ENCODE measurements around the gene DDX54.

DDX54 gene

DNA sequence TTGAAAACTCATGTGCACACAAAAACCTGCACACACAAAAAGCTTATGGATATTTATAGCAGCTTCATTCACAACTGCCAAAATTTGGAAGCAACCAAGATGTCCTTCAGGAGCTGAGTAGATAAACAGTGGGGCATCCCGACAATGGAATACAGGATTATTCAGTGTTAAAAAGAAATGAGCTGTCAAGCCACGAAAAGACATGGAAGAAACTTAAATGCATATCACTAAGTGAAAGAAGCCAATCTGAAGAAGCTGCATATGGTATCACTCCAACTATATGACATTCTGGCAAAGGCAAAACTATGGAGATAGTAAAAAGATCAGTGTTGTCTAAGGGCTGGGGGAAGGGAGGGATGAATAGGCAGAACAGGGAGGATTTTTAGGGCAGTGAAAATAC lies 30.7 kb upstream of the DDX54 start:
- peak overlapping the region in 1 of 2 experiments; percentile 48 for H3K18ac ChIP-seq (ENCODE audit: low read depth in 1 of 2, low read length in 2 of 2)
- H4K91ac ChIP-seq (ENCODE audit: low read length): no peak overlapping the region
- no peak for DNase-seq
- H3K27ac ChIP-seq (ENCODE audit: low read length, poor library complexity, severe bottlenecking): no peak overlapping the region
- H3K79me1 ChIP-seq (replicated peaks; ENCODE audit: low read length, poor library complexity, severe bottlenecking): no peaks in the 10 kb centered on the region
- peaks cover 12% of the 10 kb centered on the region for H3K4me1 ChIP-seq (ENCODE audit: control insufficient read depth, insufficient read depth, low read depth, low read length)
- no peak overlapping the region for H2AK5ac ChIP-seq (ENCODE audit: low read length, severe bottlenecking)
- H3K27me3 ChIP-seq (ENCODE audit: control insufficient read depth in 1 of 2, insufficient read depth in 1 of 2, low read length in 2 of 2): no peaks in the 10 kb centered on the region
- peak overlapping the region; percentile 30 for H2BK15ac ChIP-seq (ENCODE audit: low read depth, poor library complexity, severe bottlenecking)
- H4K8ac ChIP-seq (ENCODE audit: low read length): no peak overlapping the region
- no peak overlapping the region for H3K4me3 ChIP-seq (ENCODE audit: insufficient read depth in 1 of 2, low read depth in 1 of 2, low read length in 2 of 2)
- 73% methylated on average over 1 of the region's 2 CpGs for WGBS
- H2BK120ac ChIP-seq (ENCODE audit: low read depth, low read length): no peak overlapping the region
- no peak overlapping the region for H2BK5ac ChIP-seq (ENCODE audit: low read depth, low read length, poor library complexity, severe bottlenecking)
- peak overlapping the region in 1 of 2 experiments; percentile 49 for H2BK12ac ChIP-seq (ENCODE audit: low read length in 2 of 2)
- no peak overlapping the region for H3K4me2 ChIP-seq (ENCODE audit: low read length, poor library complexity, severe bottlenecking)
- H3K9me3 ChIP-seq (ENCODE audit: control insufficient read depth, low read length): no peaks in the 10 kb centered on the region
- no peak overlapping the region for H2AFZ ChIP-seq (ENCODE audit: low read depth, low read length)
- H3K9ac ChIP-seq (ENCODE audit: low read length): peak overlapping the region; percentile 6
- no peak overlapping the region for H3K14ac ChIP-seq (ENCODE audit: low read length in 2 of 2)
- no peaks in the 10 kb centered on the region for H3K36me3 ChIP-seq (ENCODE audit: control insufficient read depth in 1 of 2, insufficient read depth in 2 of 2, low read depth in 1 of 2, low read length in 2 of 2)
- H3K23ac ChIP-seq (ENCODE audit: low read length in 2 of 2): no peak overlapping the region
- no peak overlapping the region for H3K4ac ChIP-seq (ENCODE audit: low read depth in 1 of 2, low read length in 2 of 2)

DNA sequence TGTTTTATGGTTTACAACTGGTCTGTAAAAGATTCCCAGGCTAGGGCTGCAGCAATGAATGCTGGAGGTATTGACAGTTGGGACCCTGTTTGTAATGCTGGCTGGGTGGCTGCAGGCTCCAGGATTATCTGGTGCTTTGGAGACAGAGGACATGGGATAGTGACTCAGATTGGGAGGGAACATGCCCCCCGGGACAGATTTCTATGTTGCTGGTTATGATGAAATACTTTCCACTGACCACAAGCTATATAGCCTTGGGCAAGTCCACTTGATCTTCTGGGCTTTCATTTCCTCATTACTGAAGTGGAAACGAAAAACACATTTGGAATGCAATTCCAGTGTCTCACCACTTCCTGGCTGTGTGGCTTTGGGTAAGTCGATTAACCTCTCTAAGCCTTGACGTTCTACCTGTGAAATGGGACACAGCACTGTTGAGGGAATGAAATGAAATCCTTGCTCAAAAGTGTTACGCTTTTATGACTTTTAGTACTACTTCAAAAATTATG lies 29.7 kb upstream of the DDX54 start:
- H3K9ac ChIP-seq (ENCODE audit: low read length): peak overlapping the region; percentile 78
- no peaks in the 10 kb centered on the region for H3K9me3 ChIP-seq (ENCODE audit: control insufficient read depth, low read length)
- H2AK5ac ChIP-seq (ENCODE audit: low read length, severe bottlenecking): no peak overlapping the region
- DNase-seq: peak; percentile 99
- H3K4me1 ChIP-seq (ENCODE audit: control insufficient read depth, insufficient read depth, low read depth, low read length): peaks cover 10% of the 10 kb centered on the region
- H2BK5ac ChIP-seq (ENCODE audit: low read depth, low read length, poor library complexity, severe bottlenecking): no peak overlapping the region
- H2BK120ac ChIP-seq (ENCODE audit: low read depth, low read length): no peak overlapping the region
- H3K23ac ChIP-seq (ENCODE audit: low read length in 2 of 2): no peak overlapping the region
- H3K18ac ChIP-seq (ENCODE audit: low read depth in 1 of 2, low read length in 2 of 2): peak overlapping the region in 1 of 2 experiments; percentile 12
- H3K14ac ChIP-seq (ENCODE audit: low read length in 2 of 2): no peak overlapping the region
- H4K8ac ChIP-seq (ENCODE audit: low read length): peak overlapping the region; percentile 60
- H3K4me2 ChIP-seq (ENCODE audit: low read length, poor library complexity, severe bottlenecking): peak overlapping the region; percentile 16
- H3K4ac ChIP-seq (ENCODE audit: low read depth in 1 of 2, low read length in 2 of 2): no peak overlapping the region
- H2AFZ ChIP-seq (ENCODE audit: low read depth, low read length): no peak overlapping the region
- no peak overlapping the region for H3K4me3 ChIP-seq (ENCODE audit: insufficient read depth in 1 of 2, low read depth in 1 of 2, low read length in 2 of 2)
- H3K27ac ChIP-seq (ENCODE audit: low read length, poor library complexity, severe bottlenecking): peak overlapping the region; percentile 94
- H3K27me3 ChIP-seq (ENCODE audit: control insufficient read depth in 1 of 2, insufficient read depth in 1 of 2, low read length in 2 of 2): no peaks in the 10 kb centered on the region
- no peaks in the 10 kb centered on the region for H3K79me1 ChIP-seq (replicated peaks; ENCODE audit: low read length, poor library complexity, severe bottlenecking)
- peak overlapping the region in 1 of 2 experiments; percentile 63 for H2BK12ac ChIP-seq (ENCODE audit: low read length in 2 of 2)
- no CpG with 5 or more reads among the region's 5 CpGs for WGBS
- H2BK15ac ChIP-seq (ENCODE audit: low read depth, poor library complexity, severe bottlenecking): no peak overlapping the region
- H4K91ac ChIP-seq (ENCODE audit: low read length): no peak overlapping the region
- no peaks in the 10 kb centered on the region for H3K36me3 ChIP-seq (ENCODE audit: control insufficient read depth in 1 of 2, insufficient read depth in 2 of 2, low read depth in 1 of 2, low read length in 2 of 2)

DNA sequence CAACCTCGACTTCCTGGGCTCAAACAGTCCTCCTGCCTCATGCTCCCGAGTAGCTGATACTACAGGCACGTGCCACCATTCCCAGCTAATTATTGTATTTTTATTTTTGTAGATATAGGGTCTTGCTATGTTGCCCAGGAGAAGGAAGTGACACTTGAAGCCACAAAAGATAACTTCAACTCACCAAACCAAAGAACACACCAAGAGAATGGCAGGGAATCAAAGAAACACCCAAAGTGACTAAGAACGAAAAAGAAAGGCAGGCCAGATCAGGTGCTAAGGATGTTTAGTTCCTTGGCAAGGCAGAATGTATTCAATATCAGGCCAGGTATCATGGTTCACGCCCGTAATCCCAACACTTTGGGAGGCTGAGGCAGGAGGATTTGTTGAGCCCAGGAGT lies 25.9 kb upstream of the DDX54 start:
- WGBS: 92% methylated on average over 4 of the region's 6 CpGs
- Histone ChIP-seq H3K36me3 (ENCODE audit: control insufficient read depth in 1 of 2, insufficient read depth in 2 of 2, low read depth in 1 of 2, low read length in 2 of 2) (no peaks in the 10 kb centered on the region), H2BK5ac (ENCODE audit: low read depth, low read length, poor library complexity, severe bottlenecking) (no peak overlapping the region), H4K91ac (ENCODE audit: low read length) (no peak overlapping the region), H2AFZ (ENCODE audit: low read depth, low read length) (no peak overlapping the region), H3K23ac (ENCODE audit: low read length in 2 of 2) (no peak overlapping the region), H2BK120ac (ENCODE audit: low read depth, low read length) (no peak overlapping the region), H3K4ac (ENCODE audit: low read depth in 1 of 2, low read length in 2 of 2) (no peak overlapping the region), H3K14ac (ENCODE audit: low read length in 2 of 2) (no peak overlapping the region), H3K27ac (ENCODE audit: low read length, poor library complexity, severe bottlenecking) (no peak overlapping the region), H3K79me1 (replicated peaks; ENCODE audit: low read length, poor library complexity, severe bottlenecking) (no peaks in the 10 kb centered on the region), H3K9ac (ENCODE audit: low read length) (no peak overlapping the region), H3K9me3 (ENCODE audit: control insufficient read depth, low read length) (no peaks in the 10 kb centered on the region), H4K8ac (ENCODE audit: low read length) (no peak overlapping the region), H3K4me2 (ENCODE audit: low read length, poor library complexity, severe bottlenecking) (no peak overlapping the region), H2BK15ac (ENCODE audit: low read depth, poor library complexity, severe bottlenecking) (no peak overlapping the region), H3K18ac (ENCODE audit: low read depth in 1 of 2, low read length in 2 of 2) (peak overlapping the region in 1 of 2 experiments; percentile 50), H3K27me3 (ENCODE audit: control insufficient read depth in 1 of 2, insufficient read depth in 1 of 2, low read length in 2 of 2) (no peaks in the 10 kb centered on the region), H2AK5ac (ENCODE audit: low read length, severe bottlenecking) (peak overlapping the region; percentile 27), H2BK12ac (ENCODE audit: low read length in 2 of 2) (peak overlapping the region; percentile 35 to 59), H3K4me1 (ENCODE audit: control insufficient read depth, insufficient read depth, low read depth, low read length) (peaks cover 2% of the 10 kb centered on the region), H3K4me3 (ENCODE audit: insufficient read depth in 1 of 2, low read depth in 1 of 2, low read length in 2 of 2) (no peak overlapping the region)
- no peak for DNase-seq

GRCh38 chr12:113208041-113208934 lies 23.0 kb upstream of the DDX54 start:
- Histone ChIP-seq H3K4ac (ENCODE audit: low read depth in 1 of 2, low read length in 2 of 2) (peak overlapping the region; percentile 9 to 46), H3K4me1 (ENCODE audit: control insufficient read depth, insufficient read depth, low read depth, low read length) (no peaks in the 10 kb centered on the region), H3K36me3 (ENCODE audit: control insufficient read depth in 1 of 2, insufficient read depth in 2 of 2, low read depth in 1 of 2, low read length in 2 of 2) (no peaks in the 10 kb centered on the region), H2BK5ac (ENCODE audit: low read depth, low read length, poor library complexity, severe bottlenecking) (no peak overlapping the region), H3K4me3 (ENCODE audit: insufficient read depth in 1 of 2, low read depth in 1 of 2, low read length in 2 of 2) (no peak overlapping the region), H3K27me3 (ENCODE audit: control insufficient read depth in 1 of 2, insufficient read depth in 1 of 2, low read length in 2 of 2) (no peaks in the 10 kb centered on the region), H3K27ac (ENCODE audit: low read length, poor library complexity, severe bottlenecking) (no peak overlapping the region), H3K18ac (ENCODE audit: low read depth in 1 of 2, low read length in 2 of 2) (peak overlapping the region; percentile 22 to 58), H3K23ac (ENCODE audit: low read length in 2 of 2) (no peak overlapping the region), H2BK120ac (ENCODE audit: low read depth, low read length) (no peak overlapping the region), H3K14ac (ENCODE audit: low read length in 2 of 2) (no peak overlapping the region), H4K8ac (ENCODE audit: low read length) (no peak overlapping the region), H2AK5ac (ENCODE audit: low read length, severe bottlenecking) (no peak overlapping the region), H2AFZ (ENCODE audit: low read depth, low read length) (no peak overlapping the region), H3K9ac (ENCODE audit: low read length) (no peak overlapping the region), H3K4me2 (ENCODE audit: low read length, poor library complexity, severe bottlenecking) (no peak overlapping the region), H3K9me3 (ENCODE audit: control insufficient read depth, low read length) (no peaks in the 10 kb centered on the region), H3K79me1 (replicated peaks; ENCODE audit: low read length, poor library complexity, severe bottlenecking) (no peaks in the 10 kb centered on the region), H2BK12ac (ENCODE audit: low read length in 2 of 2) (peak overlapping the region; percentile 20 to 74), H2BK15ac (ENCODE audit: low read depth, poor library complexity, severe bottlenecking) (no peak overlapping the region), H4K91ac (ENCODE audit: low read length) (no peak overlapping the region)
- peak; percentile 80 for DNase-seq
- 77% methylated on average over 10 of the region's 10 CpGs for WGBS

All from mesenchymal stem cell (in vitro differentiated cells and primary cell).